Endodermal cell (in vitro differentiated cells): ENCODE results near the gene LPAR3. TPM values are rescaled to one million over a fixed set of nuclear protein-coding genes. Genes with fewer than 3 reads are reported as not detected.
"Not testable (repeated sequence)": the region's sequence is repeated elsewhere in the genome, so short reads cannot be mapped to it uniquely, and the experiment has no call there.

Experiments used
- DNase-seq: peaks from one replicate; pipeline ENCODE4 v3.0.0-alpha.2; 2017
- H3K27ac ChIP-seq: 2 replicates; pipeline ENCODE4 v1.5.1; 2013; ENCODE audit warnings: mild to moderate bottlenecking, low read depth, low read length, moderate library complexity
- H3K27me3 ChIP-seq: 2 replicates; pipeline ENCODE4 v1.6.1; 2013; ENCODE audit warnings: mild to moderate bottlenecking, low read length, moderate library complexity; ENCODE audit not compliant: insufficient read depth, control insufficient read depth, poor library complexity, severe bottlenecking
- H3K36me3 ChIP-seq: 2 replicates; pipeline ENCODE4 v1.7.0; 2013; ENCODE audit warnings: mild to moderate bottlenecking, low read length, moderate library complexity; ENCODE audit not compliant: control insufficient read depth, insufficient read depth
- H3K4me1 ChIP-seq: one replicate; pipeline ENCODE4 v1.7.0; 2013; ENCODE audit warnings: low read length; ENCODE audit not compliant: control insufficient read depth, insufficient read depth
- H3K4me3 ChIP-seq: 2 replicates; pipeline ENCODE4 v1.5.1; 2013; ENCODE audit warnings: mild to moderate bottlenecking, low read length, moderate library complexity
- H3K9ac ChIP-seq: 2 replicates; pipeline ENCODE4 v1.6.1; 2013; ENCODE audit warnings: mild to moderate bottlenecking, low read length, moderate library complexity; ENCODE audit not compliant: poor library complexity, severe bottlenecking; ENCODE audit errors: extremely low read depth
- H3K9me3 ChIP-seq: 2 replicates; pipeline ENCODE4 v1.6.1; 2013; ENCODE audit warnings: mild to moderate bottlenecking, low read length, moderate library complexity; ENCODE audit not compliant: control insufficient read depth
- H3K27ac Mint-ChIP-seq: 2 replicates; pipeline ENCODE4 v1.8.0; 2020; ENCODE audit warnings: mixed read lengths
- H3K27me3 Mint-ChIP-seq: 2 replicates; pipeline ENCODE4 v1.8.0; 2021; ENCODE audit warnings: mild to moderate bottlenecking, mixed read lengths; ENCODE audit not compliant: insufficient read depth
- H3K36me3 Mint-ChIP-seq: 2 replicates; pipeline ENCODE4 v1.8.0; 2020; ENCODE audit warnings: low read depth, mixed read lengths
- H3K4me1 Mint-ChIP-seq: 2 replicates; pipeline ENCODE4 v1.8.0; 2020; ENCODE audit warnings: mixed read lengths
- H3K4me3 Mint-ChIP-seq: 2 replicates; pipeline ENCODE4 v1.8.0; 2020; ENCODE audit warnings: mild to moderate bottlenecking, moderate library complexity, mixed read lengths
- H3K9me3 Mint-ChIP-seq: 2 replicates; pipeline ENCODE4 v1.8.0; 2020; ENCODE audit warnings: mild to moderate bottlenecking, mixed read lengths
- WGBS, 2 experiments: methylation state at CpG; one replicate each; pipeline versions ENCODE4 v1.1.5 to v1.1.7; 2013; ENCODE audit warnings: missing lambda C conversion rate in 2 of 2, mixed read lengths in 1 of 2; ENCODE audit not compliant: insufficient coverage in 1 of 2, insufficient read length in 1 of 2; 5-methylcytosine and 5-hydroxymethylcytosine counted together
- total RNA-seq, 2 donors: library from RNA; stranded (reverse); fragmentation: NEBNext Ultra II Directional in 1 of 2; extraction: Animal tissue kit (Norgen Biotek cat#: 25700) in 1 of 2; gene quantifications; 2 replicates in 1 of 2; 3 replicates in 1 of 2; pipeline ENCODE4 v1.2.1, GENCODE V29; 2021
- TF ChIP-seq, protein P1 (sequence below): fragments of 200-600 bp; sonication (generic); conservative IDR thresholded peaks from 2 replicates; pipeline ENCODE4 v1.5.0; 2021; ENCODE audit warnings: antibody characterized with exemption, mild to moderate bottlenecking

LPAR3 gene
- total RNA-seq, 2 donors from 2014 or later, result 0.89 to 3.7 TPM

DNA sequence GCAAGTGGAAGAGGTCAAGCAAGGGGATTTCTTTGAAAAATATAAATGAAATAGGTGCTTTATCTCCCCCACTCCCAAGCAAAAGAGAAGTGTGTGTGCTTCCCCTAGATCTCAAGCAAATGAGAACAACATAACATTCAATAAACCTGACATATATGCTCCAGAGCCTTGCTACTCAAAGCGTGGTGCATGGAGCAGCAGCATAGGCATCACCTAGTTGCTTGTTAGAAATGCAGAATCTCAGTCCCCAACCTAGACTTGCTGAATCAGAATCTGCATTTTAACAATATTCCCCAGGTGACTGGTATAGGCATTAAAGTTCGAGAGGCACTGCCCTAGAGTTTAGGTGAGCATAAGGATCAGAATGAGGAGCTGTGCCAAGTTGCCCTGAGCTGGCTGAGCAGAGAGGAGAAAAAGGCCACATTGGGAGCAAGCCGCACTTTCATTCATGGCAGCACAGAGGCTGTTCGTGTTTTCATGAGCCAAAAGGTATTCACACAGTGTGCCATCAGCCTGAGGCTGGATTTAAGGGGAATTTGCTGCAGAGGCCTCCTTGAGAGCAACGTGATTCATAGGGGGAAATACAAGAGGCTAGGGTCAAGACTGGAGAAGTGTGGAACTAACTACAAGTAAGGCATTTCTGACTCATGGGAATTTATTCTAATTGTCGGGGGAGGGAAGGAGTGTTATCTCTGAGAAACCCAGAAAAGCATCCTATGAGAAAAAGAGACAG, 14.3 kb upstream of the LPAR3 start:
- 58 to 67% methylated on average over 5 to 6 of the region's 6 CpGs for WGBS, 2 experiments
- no peak overlapping the region for H3K9ac ChIP-seq
- no peaks in the 10 kb centered on the region for H3K4me1 ChIP-seq
- no peaks in the 10 kb centered on the region for H3K36me3 ChIP-seq
- H3K27me3 Mint-ChIP-seq, result no peaks in the 10 kb centered on the region
- H3K4me3 Mint-ChIP-seq, result no peak overlapping the region
- no peaks in the 10 kb centered on the region for H3K9me3 ChIP-seq
- peak; percentile 59 for DNase-seq
- H3K9me3 Mint-ChIP-seq, result peaks cover 5% of the 10 kb centered on the region
- H3K36me3 Mint-ChIP-seq, result no peaks in the 10 kb centered on the region
- peaks cover 6% of the 10 kb centered on the region for H3K4me1 Mint-ChIP-seq
- H3K27ac Mint-ChIP-seq, result peak overlapping the region; percentile 19
- TF ChIP-seq, protein P1, sequence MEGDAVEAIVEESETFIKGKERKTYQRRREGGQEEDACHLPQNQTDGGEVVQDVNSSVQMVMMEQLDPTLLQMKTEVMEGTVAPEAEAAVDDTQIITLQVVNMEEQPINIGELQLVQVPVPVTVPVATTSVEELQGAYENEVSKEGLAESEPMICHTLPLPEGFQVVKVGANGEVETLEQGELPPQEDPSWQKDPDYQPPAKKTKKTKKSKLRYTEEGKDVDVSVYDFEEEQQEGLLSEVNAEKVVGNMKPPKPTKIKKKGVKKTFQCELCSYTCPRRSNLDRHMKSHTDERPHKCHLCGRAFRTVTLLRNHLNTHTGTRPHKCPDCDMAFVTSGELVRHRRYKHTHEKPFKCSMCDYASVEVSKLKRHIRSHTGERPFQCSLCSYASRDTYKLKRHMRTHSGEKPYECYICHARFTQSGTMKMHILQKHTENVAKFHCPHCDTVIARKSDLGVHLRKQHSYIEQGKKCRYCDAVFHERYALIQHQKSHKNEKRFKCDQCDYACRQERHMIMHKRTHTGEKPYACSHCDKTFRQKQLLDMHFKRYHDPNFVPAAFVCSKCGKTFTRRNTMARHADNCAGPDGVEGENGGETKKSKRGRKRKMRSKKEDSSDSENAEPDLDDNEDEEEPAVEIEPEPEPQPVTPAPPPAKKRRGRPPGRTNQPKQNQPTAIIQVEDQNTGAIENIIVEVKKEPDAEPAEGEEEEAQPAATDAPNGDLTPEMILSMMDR, result no peak
- no peaks in the 10 kb centered on the region for H3K27me3 ChIP-seq
- H3K27ac ChIP-seq, result no peak overlapping the region
- no peak overlapping the region for H3K4me3 ChIP-seq

DNA sequence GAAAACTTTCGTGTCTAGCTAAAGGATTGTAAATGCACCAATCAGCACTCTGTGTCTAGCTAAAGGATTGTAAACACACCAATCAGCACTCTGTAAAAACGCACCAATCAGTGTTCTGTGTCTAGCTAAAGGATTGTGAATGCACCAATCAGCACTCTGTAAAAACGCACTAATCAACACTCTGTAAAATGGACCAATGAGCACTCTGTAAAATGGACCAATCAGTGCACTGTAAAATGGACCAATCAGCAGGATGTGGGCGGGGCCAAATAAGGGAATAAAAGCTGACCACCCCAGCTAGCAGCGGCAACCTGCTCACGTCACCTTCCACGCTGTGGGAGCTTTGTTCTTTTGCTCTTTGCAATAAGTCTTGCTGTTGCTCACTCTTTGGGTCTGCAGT, 9.7 kb upstream of the LPAR3 start:
- 84 to 88% methylated on average over 6 to 7 of the region's 7 CpGs for WGBS, 2 experiments
- H3K9me3 Mint-ChIP-seq, result peaks cover 13% of the 10 kb centered on the region
- H3K27me3 Mint-ChIP-seq, result not testable (repeated sequence)

DNA sequence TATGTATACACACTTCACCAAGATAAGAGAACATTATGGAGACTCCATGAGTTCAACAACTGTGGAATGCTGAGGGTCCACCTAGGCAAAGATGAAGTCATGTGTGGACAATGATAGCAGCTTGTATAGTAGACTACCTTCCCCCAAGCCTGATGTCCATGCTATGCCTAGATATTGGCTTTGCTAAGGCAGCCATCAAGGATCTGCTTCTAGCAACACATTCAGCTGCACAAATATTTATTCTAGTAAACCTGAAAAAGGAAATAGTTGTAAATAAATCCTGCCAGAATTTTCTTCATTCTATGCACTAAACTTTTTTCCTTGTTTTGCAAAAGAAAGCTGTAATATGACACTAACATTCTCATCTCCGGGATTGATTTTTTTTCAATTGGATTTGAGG, 7.0 kb upstream of the LPAR3 start:
- H3K27ac Mint-ChIP-seq, result no peak overlapping the region
- H3K9me3 Mint-ChIP-seq, result peaks cover 13% of the 10 kb centered on the region
- peaks cover 12% of the 10 kb centered on the region for H3K27me3 Mint-ChIP-seq
- no peak for DNase-seq
- no peak overlapping the region for H3K4me3 Mint-ChIP-seq
- H3K9me3 ChIP-seq, result no peaks in the 10 kb centered on the region
- H3K4me1 ChIP-seq, result no peaks in the 10 kb centered on the region
- no peak overlapping the region for H3K9ac ChIP-seq
- H3K27me3 ChIP-seq, result peaks cover 5% of the 10 kb centered on the region
- no peaks in the 10 kb centered on the region for H3K36me3 ChIP-seq
- H3K36me3 Mint-ChIP-seq, result no peaks in the 10 kb centered on the region
- H3K27ac ChIP-seq, result no peak overlapping the region
- no peak overlapping the region for H3K4me3 ChIP-seq
- TF ChIP-seq, protein P1, result no peak
- WGBS, 2 experiments, result 93% methylated on average over 1 of the region's 1 CpG; no CpG with 5 or more reads in 1 of the 2 experiments
- peaks cover under 1% of the 10 kb centered on the region for H3K4me1 Mint-ChIP-seq

More for the DNA sequence above, 9.7 kb upstream of the LPAR3 start:
- H3K27ac ChIP-seq, H3K4me1 ChIP-seq, H3K36me3 ChIP-seq, H3K4me3 Mint-ChIP-seq, H3K9ac ChIP-seq, H3K4me1 Mint-ChIP-seq, H3K9me3 ChIP-seq, DNase-seq, H3K4me3 ChIP-seq, H3K36me3 Mint-ChIP-seq, H3K27me3 ChIP-seq, H3K27ac Mint-ChIP-seq: not testable (repeated sequence)
